Measurements from ENCODE around the gene MMP20.

GRCh38 chr11:102545701-102546100 lies 79.4 kb downstream of the MMP20 start:
- TF ChIP-seq CTCF (IDR thresholded peaks at IDR 0.05) (no peak), POLR2A (IDR thresholded peaks at IDR 0.05) (no peak)
